KG1 (cell line): ENCODE results near the gene UBR3.
"Not testable (repeated sequence)": the region's sequence is repeated elsewhere in the genome, so short reads cannot be mapped to it uniquely, and the experiment has no call there.

Experiments
- DNase-seq: peaks from one replicate; lab custom pipeline; 2025; lab: John Stamatoyannopoulos, UW

UBR3 gene

DNA sequence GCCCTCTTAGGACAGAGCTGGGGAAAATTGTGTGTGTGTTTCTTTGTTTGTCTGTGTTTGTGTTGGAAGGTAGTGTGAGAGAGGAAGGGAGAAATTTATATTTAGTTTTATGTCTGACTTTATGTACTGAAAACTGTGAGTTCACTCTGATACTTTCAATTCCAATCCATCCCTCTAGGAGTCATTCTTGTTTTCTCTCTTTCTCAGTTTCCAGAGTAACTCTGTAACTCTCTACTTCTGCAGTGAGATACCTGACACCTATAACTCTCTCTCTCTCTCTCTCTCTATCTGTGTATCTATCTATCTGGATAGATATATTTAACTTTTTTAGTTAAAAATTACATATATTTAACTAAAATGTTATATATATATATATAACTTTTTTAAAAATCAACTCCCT, 128.7 kb downstream of the UBR3 start:
- DNase-seq: no peak

DNA sequence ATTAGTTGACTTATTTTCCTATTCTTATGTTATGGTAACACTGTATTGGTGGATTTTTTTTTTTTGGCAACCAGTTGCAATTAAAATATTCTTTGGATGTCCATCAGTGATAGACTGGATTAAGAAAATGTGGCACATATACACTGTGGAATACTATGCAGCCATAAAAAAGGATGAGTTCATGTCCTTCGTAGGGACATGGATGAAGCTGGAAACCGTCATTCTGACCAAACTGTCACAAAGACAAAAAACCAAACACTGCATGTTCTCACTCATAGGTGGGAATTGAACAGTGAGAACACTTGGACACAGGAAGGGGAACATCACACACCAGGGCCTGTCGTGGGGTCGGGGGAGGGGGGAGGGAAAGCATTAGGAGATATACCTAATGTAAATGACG, 130.0 kb downstream of the UBR3 start:
- not testable (repeated sequence) for DNase-seq

DNA sequence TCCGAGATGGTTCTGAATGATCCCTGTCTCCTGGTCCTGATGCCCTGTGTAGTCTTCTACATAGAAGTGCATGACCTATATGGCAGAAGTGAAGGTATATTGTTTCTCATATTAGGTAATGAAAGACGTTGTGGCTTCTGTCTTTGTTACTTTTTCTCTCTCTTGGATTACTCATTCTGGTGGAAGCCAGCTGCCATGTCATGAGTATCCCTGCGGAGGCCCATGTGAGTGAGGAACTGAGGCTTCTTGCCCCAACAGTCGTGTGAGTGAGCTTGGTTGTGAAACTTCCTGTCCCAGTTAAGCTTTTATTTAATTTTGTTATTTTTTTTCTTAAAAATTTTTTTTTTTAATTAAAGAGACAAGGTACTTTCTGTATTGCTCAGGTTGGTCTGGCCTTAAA, 134.7 kb downstream of the UBR3 start:
- DNase-seq: no peak

DNA sequence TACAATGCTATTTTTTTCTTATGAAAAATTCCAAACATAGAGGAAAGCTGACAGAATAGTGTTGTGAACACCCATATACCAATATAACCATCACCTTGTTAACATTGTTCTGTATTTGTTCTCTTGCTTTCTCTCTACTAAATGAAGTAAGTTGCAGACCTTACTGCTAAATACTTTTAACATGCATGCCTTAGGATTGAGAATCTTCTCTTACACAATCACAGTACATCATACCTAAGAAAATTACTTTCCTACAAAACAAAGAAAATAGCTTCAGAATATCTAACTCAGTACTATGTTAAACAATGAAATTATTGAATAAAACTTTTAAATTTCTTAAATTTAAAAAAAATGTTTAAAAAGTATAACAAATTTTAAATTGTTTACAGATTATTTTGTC, 136.5 kb downstream of the UBR3 start:
- no peak for DNase-seq

DNA sequence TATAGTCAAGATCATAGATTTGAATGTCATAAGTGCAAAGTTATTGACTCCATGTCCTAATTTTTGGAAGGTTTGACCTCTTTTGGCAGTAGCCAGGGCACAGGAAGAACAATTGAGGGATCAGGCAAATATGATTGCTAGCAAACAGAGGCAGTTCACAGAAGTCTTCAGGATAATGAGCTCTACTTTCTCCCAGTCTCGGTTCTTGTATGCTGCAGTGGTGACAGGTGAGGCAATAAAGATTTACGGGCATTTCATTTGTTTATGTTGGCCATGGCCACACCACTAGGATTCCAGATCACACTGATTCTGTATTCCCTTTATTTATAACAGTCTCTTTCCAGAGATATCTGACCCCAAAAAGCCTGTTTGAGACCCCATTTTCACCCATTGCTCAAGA, 137.5 kb downstream of the UBR3 start:
- DNase-seq: no peak

DNA sequence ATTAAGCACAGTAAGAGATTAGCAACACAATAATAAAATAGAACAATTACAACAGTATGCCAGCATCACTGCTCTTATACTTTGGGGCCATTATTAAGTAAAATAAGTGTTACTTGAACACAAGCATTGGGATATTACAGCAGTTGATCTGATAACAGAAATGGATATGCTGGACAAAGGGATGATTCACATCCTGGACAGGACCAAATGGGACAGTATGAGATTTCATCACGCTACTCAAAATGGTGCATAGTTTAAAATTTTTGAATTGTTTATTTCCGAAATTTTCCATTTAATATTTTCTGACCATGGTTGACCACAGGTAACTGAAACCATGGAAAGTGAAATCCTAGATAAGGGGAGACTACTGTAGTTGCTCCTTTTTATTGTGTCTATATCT, 138.2 kb downstream of the UBR3 start:
- DNase-seq: no peak

DNA sequence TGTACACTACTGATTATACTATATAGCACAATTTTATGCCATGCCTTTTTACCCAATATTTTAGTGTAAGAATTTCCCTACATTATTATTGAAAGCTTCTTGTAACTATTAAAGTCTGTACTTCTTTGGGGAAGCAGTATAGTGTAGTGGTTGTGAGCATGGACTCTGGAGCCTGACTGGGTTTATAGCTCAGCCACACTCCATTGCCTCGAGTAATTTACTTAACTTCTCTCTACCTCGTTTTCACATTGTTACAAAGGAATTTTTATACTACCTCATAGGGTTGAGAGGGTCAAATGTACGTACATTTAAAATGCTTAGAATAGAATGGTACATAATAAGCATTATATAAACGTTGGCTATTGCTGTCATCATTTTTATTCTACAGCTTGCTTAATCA, 139.2 kb downstream of the UBR3 start:
- DNase-seq: no peak

DNA sequence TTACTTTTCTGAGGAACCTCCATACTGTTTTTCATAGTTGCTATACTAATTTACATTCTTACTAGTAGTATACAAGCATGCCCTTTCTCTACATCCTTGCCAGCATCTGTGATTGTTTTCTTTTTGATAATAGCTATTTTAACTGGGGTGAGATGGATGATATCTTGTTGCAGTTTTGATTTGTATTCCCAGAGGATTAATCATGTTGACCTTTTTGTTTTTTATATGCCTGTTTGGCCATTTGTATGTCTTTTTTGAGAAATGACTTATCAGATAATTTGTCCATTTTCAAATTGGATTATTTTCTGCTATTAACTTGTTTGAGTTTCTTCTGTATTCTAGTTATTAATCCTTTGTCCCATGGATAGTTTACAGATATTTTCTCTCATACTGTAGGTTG, 141.5 kb downstream of the UBR3 start:
- no peak for DNase-seq

DNA sequence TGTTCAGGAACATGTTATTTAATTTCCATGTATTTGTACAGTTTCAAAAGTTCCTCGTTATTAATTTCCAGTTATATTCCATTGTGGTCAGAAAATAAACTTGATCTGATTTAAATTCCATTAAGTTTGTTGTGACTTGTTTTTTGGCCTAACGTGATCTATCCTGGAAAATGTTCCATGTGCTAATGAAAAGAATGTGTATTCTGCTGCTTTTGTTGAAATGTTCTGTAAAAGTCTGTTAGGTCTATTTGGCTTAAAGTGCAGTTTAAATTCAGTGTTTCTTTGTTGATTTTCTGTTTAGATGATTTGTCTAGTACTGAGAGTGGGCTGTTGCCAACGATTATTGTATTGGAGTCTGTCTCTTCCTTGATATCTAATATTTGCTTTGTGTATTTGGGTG, 148.0 kb downstream of the UBR3 start:
- DNase-seq: no peak

DNA sequence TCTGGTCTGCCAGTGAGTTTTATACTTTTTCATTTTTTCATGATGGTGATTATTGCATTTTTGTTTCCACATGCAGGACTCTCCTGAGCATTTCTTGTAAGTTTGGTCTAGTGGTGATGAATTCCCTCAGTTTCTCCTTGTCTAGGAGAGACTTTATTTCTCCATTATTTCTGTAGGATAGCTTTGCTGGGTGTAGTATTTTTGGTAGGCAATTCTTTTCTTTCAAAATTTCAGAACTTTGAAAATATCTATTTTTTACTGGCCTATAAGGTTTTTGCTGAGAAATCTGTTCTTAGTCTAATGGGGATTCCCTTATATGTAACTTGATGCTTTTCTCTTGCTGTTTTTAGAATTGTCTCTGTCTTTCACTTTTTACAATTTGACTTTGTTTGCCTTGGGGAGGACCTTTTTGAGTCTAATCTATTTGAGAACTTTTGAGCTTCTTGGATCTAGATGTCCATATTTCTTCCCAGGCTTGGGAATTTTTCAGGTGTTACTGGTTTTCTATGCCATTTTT, 149.1 kb downstream of the UBR3 start:
- DNase-seq: no peak

DNA sequence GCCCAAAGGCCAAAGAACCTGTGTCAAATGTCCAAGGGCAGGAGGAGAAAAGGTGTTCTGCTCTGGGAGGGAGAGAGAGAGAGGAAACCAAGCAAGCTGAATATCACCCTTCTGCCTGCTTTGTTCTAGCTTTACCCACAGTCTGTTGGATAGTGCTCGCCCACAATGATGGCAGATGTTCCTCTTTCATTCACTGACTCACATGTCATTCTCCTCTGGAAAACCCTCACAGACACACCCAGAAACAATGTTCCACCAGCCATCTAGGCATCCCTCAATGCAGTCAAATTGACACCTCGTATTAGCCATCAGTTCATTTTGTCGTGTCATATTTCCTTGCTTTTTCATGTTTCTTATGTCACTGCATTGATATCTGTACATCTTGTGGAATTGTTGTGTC, 150.3 kb downstream of the UBR3 start:
- DNase-seq: no peak

DNA sequence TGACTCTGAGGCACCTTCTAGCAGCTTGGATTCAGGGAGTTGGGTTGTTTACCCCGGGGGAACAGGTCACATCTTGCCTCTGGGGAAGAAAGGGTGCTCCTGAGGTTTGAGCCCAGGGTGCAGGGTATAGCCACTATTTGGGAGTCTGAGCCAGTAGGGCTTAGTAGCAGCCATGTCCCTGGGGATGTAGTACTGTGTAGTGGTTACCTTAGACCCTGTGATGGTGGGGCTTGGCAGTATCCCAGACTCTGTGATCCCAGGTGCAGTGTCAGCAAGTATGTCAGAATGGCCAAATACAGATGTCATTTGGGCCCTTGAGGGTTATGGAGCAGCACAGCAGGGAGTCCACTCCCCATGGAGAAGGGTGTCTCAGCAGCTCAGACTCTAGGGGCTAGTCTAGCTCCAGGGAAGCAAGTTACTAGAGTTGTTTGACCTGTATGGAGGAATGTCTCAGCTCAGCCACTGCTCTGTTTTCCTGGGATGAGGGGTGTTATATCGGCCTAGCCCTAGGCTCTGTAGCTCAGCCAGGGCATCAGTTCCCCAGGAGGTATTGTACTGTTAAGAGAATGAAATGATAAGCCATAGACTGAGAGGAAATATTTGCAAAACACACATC, 151.3 kb downstream of the UBR3 start:
- DNase-seq: no peak

DNA sequence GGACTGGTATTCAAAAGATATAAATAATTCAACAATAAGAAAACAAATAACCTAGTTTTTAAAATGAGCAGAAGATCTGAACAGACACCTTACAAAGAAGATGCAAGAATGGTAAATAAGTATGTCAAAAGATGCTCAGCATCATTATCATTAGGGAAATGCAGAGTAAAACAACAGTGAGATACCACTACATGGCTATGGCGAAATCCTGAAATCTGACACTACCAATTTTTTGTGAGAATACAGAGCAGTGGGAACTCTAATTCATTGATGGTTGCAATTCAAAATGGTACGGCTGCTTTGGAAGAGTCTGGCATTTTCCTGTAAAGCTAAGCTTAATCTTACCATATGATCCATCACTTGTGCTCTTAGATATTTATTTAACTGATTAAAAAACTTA, 151.8 kb downstream of the UBR3 start:
- no peak for DNase-seq

DNA sequence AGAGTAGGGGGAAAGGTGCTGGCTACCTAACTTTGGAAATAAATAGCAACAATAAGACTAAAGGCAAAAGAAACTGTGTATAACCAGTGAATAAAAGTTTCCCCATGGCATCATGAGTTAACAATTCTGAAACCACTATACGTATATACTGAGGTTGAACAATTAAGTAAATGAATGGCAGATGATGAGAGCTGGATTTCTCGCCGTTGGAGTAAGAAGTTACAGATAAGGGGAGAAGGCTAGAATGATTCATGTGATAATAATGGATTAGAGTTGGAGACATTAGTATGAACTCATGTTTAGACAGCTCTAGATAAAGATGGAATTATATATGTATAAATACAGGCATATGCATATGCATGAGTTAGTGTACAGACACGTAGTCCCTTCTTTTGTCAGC, 152.7 kb downstream of the UBR3 start:
- DNase-seq: no peak

DNA sequence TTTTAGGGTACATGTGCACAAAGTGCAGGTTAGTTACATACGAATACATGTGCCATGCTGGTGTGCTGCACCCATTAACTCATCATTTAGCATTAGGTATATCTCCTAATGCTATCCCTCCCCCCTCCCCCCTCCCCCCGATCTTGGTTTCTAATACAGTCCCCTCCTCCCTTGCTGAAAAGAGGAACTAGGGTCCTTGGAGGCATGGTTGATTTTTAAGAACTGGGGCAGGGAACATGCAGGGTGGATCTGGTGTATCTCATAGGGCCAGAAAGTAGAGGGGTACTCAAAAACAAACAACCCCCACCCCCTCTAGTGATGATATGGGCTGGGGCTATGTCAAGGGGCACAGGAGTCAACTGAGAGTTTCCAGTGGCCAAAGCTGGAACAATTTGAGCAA, 153.4 kb downstream of the UBR3 start:
- DNase-seq: no peak

DNA sequence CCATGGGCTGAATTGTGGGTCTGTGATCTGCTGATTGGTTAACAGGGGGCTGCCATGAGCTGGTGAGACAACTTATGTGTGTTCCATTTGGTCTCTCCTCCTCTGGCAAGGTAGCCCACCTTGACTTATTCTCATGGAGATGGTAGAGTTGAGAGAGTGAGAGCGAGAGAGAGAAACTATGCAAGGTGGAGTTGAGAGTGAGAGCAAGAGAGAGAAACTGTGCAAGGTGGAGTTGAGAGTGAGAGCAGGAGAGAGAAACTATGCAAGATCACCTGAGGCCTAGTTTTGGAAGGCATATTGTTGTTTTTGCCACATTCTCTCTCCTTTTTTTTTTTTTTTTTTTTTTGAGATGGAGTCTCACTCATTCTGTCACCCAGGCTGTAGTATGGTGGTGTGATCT, 155.7 kb downstream of the UBR3 start:
- no peak for DNase-seq

DNA sequence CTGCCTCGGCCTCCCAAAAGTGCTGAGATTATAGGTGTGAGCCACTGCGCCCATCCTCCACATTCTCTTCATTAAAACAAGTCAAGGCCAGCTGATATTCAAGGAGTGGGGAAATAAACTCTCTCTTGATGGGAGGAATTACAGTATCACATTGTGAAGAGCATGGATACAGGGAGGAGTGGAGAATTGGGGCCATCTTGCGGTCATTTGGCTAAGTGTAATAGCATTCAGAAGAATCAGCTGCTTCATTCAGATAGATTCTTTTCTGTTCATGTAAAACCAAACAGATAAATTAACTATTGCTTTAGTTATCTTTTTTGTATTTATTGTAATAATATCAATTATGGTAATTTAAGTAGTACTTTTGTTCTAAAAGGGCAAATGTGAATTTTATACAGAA, 156.3 kb downstream of the UBR3 start:
- DNase-seq: no peak

DNA sequence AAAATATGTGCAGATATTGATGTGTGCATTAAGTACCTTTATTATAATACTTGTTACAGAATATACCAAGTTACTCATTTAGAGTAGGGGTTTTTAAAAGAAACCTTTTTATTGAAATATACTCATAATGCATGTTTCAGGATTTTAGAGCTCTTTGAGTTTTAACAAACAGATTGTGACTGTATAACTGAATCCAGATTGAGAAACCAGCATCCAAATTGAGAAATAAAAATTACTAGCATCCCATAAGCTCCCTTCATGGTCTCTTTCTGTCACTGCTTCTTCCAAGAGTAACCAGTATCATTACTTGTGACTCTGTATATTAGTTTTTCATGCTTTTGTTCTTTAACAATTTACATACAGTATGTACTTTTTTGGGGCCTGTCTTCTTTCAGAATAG, 156.9 kb downstream of the UBR3 start:
- DNase-seq: no peak

DNA sequence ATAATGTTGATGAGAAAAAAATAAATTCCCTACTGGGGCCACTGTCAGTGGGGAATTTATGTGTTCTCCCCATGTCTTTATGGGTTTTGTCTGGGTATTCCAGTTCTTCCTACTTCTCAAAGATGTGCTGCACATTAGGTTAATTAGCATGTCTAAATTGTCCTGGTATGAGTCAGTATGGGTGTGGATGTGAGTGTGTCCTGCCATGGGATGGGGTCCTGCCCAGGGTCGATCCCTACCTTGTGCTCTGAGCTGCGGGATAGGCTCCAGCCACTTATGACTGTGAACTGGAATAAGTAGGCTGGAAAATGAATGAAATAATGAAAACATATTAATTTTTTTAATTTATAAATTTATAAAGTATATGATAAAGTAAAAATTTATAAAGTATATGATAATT, 167.5 kb downstream of the UBR3 start:
- no peak for DNase-seq

DNA sequence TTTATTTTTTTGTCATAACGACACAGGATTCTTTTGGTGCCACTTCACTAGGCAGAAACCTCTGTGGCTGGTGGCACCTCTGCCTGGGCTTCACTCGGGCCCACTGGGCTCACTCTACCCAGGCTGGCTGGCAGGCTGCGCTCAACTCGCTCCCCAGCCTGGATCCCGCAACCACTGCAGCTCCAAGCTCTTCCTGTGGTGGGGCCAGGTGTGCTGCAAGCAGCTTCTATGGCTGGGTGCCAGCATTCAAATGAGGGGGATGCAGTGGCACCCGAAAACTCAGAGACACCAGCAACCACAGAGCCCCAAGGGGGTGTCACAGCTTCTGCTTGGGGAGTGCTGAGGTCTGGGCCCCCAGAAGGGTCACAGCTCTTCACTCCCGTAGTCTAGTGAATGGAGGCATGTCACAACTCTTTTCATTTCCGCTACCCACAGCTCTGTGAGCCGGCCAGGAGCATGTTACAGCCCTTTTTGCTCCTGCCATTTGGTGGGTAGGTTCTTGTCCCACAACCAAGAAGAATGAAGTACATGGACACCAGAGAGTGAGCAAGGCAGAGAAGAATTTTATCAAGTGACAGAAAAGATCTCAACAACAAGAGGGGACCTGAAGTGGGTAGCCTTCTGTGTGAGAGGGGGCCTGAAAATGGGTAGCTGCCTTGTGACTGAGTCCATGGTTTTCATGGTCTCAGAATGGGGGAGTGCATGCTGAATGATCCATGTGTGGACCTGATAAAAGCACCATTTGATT, 170.1 kb downstream of the UBR3 start:
- DNase-seq: no peak

DNA sequence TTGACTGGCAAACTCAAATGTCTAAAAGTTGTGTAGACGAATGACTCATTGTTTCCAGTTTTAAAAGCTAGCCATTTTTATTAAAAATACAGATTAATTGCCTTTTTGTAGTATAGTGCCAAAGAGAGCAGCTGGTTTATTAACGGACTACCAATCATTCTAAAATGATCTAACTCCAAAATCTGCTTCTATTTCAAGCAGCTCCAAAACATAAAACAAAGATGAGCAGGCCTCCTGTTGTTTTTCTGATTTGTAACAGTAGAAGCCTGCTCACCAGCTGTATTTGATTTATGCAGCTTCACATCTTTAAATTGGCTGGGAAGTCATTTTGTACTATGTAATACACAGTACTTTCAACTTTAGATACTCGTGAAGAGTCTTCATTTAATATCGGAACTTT, 171.8 kb downstream of the UBR3 start:
- DNase-seq: no peak

DNA sequence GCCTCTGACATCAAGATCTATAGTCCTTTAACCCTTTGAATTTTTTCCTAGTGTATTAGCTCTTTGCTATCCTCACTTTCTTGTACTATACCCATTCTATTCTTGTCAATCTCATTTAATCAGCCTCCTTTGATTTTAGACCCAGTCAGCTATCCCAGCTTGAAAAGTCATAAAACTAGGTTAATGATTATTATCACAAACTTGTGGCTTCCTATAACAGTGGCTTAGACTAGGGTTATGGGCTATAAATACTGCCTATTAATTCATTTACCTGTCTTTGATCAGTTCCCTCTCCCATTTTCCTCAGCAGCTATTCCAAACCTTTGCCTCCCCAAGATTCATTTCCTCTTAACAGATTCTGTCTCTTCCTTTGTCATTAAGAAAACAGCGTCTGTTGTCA, 174.8 kb downstream of the UBR3 start:
- no peak for DNase-seq

DNA sequence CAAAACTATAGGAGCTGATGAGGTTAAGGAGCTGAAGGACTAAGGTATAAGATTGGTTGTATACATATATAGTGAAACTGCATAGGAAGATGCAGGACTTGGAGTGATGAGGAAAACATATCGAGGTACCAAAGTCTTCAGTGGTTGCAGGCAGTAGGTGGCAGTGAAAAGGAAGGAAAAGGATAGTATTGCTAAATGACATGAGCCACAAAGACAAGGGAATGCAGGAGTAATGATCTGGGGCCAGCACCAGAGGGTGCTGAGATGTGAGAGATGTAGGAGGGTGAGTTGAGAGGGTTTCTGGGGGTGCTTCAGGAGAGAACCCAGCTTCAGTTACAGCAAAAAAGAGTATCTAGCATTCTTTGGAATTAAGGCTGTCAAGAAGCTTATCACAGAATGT, 178.4 kb downstream of the UBR3 start:
- no peak for DNase-seq
